Caki2 (cell line): ENCODE measurements around the gene G6PC2. TPM values are rescaled to one million over a fixed set of nuclear protein-coding genes. Genes with fewer than 3 reads are reported as not detected.
"Not testable (repeated sequence)": the region's sequence is repeated elsewhere in the genome, so short reads cannot be mapped to it uniquely, and the experiment has no call there.

Source experiments
- DNase-seq: peaks from one replicate; pipeline ENCODE4 v3.0.0-alpha.2; 2015; ENCODE audit warnings: low read depth
- in situ Hi-C: cut with HindIII; loops from 2 replicates; pipeline ENCODE4 v1.10.0; 2016; ENCODE audit warnings: low sequenced_read_pairs, low pct_unique_long_range_greater_than_20kb, mixed read lengths
- total RNA-seq: library from RNA; depleted of rRNA; stranded (reverse); fragments of >200 nt; shearing (Covaris generic); gene quantifications from 2 replicates; pipeline ENCODE4 v1.2.3, GENCODE V29; 2014; ENCODE audit warnings: low replicate concordance

G6PC2 gene
- total RNA-seq, 1 experiment from 2014 or later: not detected

GRCh38 chr2:168895771-168896170, 5.3 kb upstream of the G6PC2 start:
- in situ Hi-C loops: no loop called here
- DNase-seq: no peak

GRCh38 chr2:168896783-168897182, 4.3 kb upstream of the G6PC2 start:
- no peak for DNase-seq
- in situ Hi-C loops: no loop called here

- in situ Hi-C loops: no loop called here
Measured at GRCh38 chr2:168897449-168897848, 3.6 kb upstream of the G6PC2 start.

GRCh38 chr2:168903888-168904287, 2.8 kb downstream of the G6PC2 start:
- in situ Hi-C loops: no loop called here
- no peak for DNase-seq

More at GRCh38 chr2:168897449-168897848, 3.6 kb upstream of the G6PC2 start:
- no peak for DNase-seq

- in situ Hi-C loops: no loop called here
- no peak for DNase-seq
Measured at GRCh38 chr2:168904358-168904757, 3.3 kb downstream of the G6PC2 start.

GRCh38 chr2:168907940-168908662, 7.0 kb downstream of the G6PC2 start:
- no peak for DNase-seq
- in situ Hi-C loops: no loop called here

- in situ Hi-C loops: no loop called here
- no peak for DNase-seq
Measured at GRCh38 chr2:168910330-168910729, 9.2 kb downstream of the G6PC2 start.

- no peak for DNase-seq
- in situ Hi-C loops: no loop called here
Measured at GRCh38 chr2:168912466-168912865, 11.4 kb downstream of the G6PC2 start.

GRCh38 chr2:168912901-168913369, 11.8 kb downstream of the G6PC2 start:
- no peak for DNase-seq
- in situ Hi-C loops: no loop called here

- in situ Hi-C loops: no loop called here
- DNase-seq: no peak
Measured at GRCh38 chr2:168913495-168913894, 12.4 kb downstream of the G6PC2 start.

- DNase-seq: no peak
- in situ Hi-C loops: no loop called here
Measured at GRCh38 chr2:168915441-168916330, 14.6 kb downstream of the G6PC2 start.

- in situ Hi-C loops: no loop called here
- no peak for DNase-seq
Measured at GRCh38 chr2:168916331-168916675, 15.2 kb downstream of the G6PC2 start.

GRCh38 chr2:168920504-168921157, 19.5 kb downstream of the G6PC2 start:
- in situ Hi-C loops: no loop called here
- DNase-seq: peak; percentile 35

- DNase-seq: no peak
- in situ Hi-C loops: no loop called here
Measured at GRCh38 chr2:168926621-168927386, 25.7 kb downstream of the G6PC2 start.

- in situ Hi-C loops: no loop called here
- DNase-seq: no peak
Measured at GRCh38 chr2:168928113-168928831, 27.2 kb downstream of the G6PC2 start.

GRCh38 chr2:168929031-168929430, 27.9 kb downstream of the G6PC2 start:
- in situ Hi-C loops: no loop called here
- DNase-seq: no peak

GRCh38 chr2:168930242-168930641, 29.2 kb downstream of the G6PC2 start:
- in situ Hi-C loops: no loop called here
- no peak for DNase-seq

- in situ Hi-C loops, DNase-seq: not testable (repeated sequence)
Measured at GRCh38 chr2:168932174-168932573, 31.1 kb downstream of the G6PC2 start.
